Cortex of kidney (tissue), 1 donor: ENCODE measurements around the gene PCDHA9.
"Not testable (repeated sequence)": the region's sequence is repeated elsewhere in the genome, so short reads cannot be mapped to it uniquely, and the experiment has no call there.

ENCODE experiments used
- DNase-seq: peaks from one replicate; lab custom pipeline; 2025; lab: John Stamatoyannopoulos, UW

PCDHA9 gene, protein sequence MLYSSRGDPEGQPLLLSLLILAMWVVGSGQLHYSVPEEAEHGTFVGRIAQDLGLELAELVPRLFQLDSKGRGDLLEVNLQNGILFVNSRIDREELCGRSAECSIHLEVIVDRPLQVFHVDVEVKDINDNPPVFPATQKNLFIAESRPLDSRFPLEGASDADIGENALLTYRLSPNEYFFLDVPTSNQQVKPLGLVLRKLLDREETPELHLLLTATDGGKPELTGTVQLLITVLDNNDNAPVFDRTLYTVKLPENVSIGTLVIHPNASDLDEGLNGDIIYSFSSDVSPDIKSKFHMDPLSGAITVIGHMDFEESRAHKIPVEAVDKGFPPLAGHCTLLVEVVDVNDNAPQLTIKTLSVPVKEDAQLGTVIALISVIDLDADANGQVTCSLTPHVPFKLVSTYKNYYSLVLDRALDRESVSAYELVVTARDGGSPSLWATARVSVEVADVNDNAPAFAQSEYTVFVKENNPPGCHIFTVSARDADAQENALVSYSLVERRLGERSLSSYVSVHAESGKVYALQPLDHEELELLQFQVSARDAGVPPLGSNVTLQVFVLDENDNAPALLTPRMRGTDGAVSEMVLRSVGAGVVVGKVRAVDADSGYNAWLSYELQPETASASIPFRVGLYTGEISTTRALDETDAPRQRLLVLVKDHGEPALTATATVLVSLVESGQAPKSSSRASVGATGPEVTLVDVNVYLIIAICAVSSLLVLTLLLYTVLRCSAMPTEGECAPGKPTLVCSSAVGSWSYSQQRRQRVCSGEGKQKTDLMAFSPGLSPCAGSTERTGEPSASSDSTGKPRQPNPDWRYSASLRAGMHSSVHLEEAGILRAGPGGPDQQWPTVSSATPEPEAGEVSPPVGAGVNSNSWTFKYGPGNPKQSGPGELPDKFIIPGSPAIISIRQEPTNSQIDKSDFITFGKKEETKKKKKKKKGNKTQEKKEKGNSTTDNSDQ

DNA sequence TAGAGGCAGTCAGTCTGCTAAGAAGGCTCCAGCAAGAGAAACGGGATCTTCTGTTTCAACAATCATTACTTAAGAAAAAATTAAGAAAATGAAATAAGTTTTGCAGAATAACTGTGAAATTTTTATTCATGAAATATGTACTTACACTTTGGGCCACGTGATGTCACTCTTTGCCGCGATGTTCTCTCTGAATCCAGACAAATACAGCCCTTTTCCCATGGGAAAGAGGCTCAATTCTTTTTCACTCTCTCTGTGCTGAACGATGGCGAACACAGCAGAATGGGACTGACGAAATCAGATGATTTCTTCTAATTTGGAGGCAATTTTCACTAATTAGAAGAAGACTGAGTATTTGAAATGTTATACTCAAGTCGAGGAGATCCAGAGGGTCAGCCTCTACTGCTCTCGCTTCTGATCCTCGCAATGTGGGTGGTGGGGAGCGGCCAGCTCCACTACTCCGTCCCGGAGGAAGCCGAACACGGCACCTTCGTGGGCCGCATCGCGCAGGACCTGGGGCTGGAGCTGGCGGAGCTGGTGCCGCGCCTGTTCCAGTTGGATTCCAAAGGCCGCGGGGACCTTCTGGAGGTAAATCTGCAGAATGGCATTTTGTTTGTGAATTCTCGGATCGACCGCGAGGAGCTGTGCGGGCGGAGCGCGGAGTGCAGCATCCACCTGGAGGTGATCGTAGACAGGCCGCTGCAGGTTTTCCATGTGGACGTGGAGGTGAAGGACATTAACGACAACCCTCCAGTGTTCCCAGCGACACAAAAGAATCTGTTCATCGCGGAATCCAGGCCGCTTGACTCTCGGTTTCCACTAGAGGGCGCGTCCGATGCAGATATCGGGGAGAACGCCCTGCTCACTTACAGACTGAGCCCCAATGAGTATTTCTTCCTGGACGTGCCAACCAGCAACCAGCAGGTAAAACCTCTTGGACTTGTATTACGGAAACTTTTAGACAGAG, at the start of gene PCDHA9:
Gene PCDHA9 (plus strand): TSS at position 244 of the 964 bp plus-strand sequence. CDS start 114 bp downstream, at position 358.
- not testable (repeated sequence) for DNase-seq

DNA sequence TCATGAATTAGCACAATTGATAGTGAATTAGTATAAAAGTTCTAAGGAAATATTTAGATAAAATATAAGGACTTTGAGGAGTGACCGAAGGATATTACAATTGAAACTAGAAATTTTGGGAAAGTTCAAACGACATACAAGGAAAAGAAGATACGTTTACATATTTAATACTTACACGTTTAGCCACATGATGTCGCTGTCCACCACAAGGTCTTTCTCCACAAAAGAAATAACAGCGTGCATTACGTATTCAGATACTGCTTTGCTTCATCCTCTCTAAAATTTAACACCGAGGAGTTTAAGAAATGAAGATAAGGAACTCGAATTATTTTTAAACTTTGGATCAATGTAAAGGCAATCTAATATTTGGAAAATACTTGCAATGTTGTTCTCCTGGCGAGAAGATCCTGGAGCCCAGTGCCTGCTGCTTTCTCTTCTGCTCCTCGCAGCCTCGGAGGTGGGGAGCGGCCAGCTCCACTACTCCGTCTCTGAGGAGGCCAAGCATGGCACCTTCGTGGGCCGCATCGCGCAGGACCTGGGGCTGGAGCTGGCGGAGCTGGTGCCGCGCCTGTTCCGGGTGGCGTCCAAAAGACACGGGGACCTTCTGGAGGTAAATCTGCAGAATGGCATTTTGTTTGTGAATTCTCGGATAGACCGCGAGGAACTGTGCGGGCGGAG, 47.2 kb upstream of the PCDHA9 start, which contains the start of gene PCDHA3:
Gene PCDHA3 (plus strand): TSS at position 242 of the 678 bp plus-strand sequence.
- DNase-seq: no peak

DNA sequence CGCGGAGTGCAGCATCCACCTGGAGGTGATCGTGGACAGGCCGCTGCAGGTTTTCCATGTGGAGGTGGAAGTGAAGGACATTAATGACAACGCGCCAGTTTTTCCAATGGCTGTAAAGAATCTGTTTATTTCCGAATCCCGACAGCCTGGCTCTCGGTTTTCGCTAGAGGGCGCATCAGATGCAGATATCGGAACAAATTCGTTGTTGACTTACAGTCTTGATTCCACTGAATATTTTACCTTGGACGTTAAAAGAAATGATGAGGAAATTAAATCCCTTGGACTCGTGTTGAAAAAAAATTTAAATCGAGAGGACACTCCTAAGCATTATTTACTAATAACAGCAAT, 46.7 kb upstream of the PCDHA9 start:
- no peak for DNase-seq

DNA sequence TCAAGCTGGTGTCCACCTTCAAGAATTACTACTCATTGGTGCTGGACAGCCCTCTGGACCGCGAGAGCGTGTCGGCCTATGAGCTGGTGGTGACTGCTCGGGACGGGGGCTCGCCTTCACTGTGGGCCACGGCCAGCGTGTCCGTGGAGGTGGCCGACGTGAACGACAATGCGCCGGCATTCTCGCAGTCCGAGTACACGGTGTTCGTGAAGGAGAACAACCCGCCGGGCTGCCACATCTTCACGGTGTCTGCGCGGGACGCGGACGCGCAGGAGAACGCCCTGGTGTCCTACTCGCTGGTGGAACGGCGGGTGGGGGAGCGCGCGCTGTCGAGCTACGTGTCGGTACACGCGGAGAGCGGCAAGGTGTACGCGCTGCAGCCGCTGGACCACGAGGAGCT, 45.8 kb upstream of the PCDHA9 start:
- not testable (repeated sequence) for DNase-seq

DNA sequence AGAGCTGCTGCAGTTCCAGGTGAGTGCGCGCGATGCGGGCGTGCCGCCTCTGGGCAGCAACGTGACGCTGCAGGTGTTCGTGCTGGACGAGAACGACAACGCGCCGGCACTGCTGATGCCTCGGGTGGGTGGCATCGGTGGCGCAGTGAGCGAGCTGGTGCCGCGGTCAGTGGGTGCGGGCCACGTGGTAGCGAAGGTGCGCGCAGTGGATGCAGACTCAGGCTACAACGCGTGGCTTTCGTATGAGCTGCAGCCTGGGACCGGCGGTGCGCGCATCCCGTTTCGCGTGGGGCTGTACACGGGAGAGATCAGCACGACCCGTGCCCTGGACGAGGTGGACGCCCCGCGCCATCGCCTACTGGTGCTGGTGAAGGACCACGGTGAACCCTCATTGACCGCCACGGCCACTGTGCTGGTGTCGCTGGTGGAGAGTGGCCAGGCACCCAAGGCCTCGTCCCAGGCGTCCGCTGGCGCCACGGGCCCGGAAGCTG, 45.4 kb upstream of the PCDHA9 start:
- no peak for DNase-seq

DNA sequence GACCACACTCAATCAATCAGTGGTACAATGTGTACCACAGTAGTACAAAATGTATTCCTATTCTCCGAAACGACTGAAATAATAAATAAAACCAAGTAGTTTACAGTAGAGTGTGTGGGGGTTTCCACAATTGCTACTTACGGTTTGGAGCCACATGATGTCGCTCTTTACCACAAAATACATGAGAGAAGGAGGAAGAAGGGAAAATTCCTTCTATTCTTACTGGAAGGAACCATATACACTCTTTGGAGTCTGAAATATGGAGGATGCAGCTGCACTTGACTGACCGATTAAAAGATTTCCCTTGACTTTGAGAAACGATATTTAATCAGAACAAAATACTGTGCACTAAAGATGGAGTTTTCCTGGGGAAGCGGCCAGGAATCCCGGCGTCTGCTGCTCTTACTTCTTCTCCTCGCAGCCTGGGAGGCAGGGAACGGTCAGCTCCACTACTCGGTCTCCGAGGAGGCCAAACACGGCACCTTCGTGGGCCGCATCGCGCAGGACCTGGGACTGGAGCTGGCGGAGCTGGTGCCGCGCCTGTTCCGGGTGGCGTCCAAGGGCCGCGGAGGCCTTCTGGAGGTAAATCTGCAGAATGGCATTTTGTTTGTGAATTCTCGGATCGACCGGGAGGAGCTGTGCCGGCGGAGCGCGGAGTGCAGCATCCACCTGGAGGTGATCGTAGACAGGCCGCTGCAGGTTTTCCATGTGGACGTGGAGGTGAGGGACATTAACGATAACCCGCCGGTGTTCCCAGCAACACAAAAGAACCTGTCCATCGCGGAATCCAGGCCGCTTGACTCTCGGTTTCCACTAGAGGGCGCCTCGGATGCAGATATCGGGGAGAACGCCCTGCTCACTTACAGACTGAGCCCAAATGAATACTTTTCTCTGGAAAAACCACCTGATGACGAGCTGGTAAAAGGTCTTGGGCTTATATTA, 41.1 kb upstream of the PCDHA9 start, which contains the start of gene PCDHA4:
Gene PCDHA4 (plus strand): TSS at position 235 of the 942 bp plus-strand sequence.
- DNase-seq: no peak

DNA sequence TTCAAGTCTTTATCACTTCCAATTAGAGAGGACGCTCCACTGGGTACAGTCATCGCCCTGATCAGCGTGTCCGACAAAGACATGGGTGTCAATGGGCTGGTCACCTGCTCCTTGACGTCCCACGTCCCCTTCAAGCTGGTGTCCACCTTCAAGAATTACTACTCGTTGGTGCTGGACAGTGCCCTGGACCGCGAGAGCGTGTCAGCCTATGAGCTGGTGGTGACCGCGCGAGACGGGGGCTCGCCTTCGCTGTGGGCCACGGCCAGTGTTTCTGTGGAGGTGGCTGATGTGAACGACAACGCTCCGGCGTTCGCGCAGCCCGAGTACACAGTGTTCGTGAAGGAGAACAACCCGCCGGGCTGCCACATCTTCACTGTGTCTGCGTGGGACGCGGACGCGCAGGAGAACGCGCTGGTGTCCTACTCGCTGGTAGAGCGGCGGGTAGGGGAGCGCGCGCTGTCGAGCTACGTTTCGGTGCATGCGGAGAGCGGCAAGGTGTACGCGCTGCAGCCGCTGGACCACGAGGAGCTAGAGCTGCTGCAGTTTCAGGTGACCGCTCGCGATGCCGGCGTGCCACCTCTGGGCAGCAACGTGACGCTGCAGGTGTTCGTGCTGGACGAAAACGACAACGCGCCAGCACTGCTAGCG, 39.8 kb upstream of the PCDHA9 start:
- DNase-seq: not testable (repeated sequence)

DNA sequence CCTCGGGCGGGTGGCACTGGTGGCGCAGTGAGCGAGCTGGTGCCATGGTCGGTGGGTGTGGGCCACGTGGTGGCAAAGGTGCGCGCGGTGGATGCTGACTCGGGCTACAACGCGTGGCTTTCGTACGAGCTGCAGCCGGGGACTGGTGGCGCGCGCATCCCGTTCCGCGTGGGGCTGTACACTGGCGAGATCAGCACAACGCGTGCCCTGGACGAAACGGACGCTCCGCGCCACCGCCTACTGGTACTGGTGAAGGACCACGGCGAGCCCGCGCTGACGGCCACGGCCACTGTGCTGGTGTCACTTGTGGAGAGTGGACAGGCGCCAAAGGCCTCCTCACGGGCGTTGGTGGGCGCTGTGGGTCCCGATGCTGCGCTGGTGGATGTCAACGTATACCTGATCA, 39.3 kb upstream of the PCDHA9 start:
- DNase-seq: no peak

DNA sequence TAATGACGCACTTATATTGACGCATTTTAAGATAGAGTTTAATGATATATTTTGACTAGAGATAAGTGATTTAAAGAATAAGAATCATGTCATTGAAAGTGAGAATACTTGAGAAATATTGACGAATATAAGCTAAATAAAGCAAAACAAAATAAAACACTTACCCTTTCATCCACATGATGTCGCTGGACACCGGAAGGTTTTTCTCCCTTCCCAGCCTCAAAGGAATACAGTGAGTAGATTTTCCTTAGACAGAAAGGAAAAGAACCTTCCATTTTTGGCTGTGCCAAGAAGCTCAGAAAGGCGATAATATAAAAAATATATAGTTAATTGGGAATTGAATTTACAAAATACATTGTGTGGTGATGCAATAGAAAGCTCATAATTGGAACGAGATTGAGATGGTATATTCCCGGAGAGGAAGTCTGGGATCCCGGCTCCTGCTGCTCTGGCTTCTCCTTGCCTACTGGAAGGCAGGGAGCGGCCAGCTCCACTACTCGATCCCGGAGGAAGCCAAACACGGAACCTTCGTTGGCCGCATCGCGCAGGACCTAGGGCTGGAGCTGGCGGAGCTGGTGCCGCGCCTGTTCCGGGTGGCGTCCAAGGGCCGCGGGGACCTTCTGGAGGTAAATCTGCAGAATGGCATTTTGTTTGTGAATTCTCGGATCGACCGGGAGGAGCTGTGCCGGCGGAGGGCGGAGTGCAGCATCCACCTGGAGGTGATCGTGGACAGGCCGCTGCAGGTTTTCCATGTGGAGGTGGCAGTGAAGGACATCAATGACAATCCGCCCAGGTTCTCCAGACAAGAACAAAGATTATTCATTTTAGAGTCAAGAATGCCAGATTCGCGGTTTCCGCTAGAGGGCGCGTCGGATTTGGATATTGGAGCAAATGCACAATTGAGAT, 26.6 kb upstream of the PCDHA9 start, which contains the start of gene PCDHA5:
Gene PCDHA5 (plus strand): TSS at position 239 of the 906 bp plus-strand sequence.
- no peak for DNase-seq

DNA sequence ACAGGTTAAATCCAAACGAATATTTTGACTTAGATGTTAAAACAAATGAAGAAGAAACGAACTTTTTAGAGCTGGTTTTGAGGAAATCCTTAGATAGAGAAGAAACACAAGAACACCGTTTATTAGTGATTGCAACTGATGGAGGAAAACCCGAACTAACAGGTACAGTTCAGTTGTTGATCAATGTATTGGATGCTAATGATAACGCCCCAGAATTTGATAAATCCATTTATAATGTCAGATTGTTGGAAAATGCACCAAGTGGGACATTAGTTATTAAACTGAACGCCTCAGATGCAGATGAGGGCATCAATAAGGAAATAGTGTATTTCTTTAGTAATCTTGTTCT, 25.9 kb upstream of the PCDHA9 start:
- DNase-seq: no peak

DNA sequence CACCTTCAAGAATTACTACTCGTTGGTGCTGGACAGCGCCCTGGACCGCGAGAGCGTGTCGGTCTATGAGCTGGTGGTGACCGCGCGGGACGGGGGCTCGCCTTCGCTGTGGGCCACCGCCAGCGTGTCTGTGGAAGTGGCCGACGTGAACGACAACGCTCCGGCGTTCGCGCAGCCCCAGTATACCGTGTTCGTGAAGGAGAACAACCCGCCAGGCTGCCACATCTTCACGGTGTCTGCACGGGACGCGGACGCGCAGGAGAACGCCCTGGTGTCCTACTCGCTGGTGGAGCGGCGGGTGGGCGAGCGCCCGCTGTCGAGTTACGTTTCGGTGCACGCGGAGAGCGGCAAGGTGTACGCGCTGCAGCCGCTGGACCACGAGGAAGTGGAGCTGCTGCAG, 25.2 kb upstream of the PCDHA9 start:
- DNase-seq: not testable (repeated sequence)

DNA sequence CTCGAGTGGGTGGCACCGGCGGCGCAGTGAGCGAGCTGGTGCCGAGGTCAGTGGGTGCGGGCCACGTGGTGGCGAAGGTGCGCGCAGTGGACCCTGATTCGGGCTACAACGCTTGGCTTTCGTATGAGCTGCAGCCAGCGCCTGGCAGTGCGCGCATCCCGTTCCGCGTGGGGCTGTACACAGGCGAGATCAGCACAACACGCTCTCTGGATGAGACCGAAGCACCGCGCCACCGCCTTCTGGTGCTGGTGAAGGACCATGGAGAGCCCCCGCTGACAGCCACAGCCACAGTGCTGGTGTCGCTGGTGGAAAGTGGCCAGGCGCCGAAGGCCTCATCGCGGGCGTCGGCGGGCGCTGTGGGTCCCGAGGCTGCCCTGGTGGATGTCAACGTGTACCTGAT, 24.7 kb upstream of the PCDHA9 start:
- DNase-seq: no peak

DNA sequence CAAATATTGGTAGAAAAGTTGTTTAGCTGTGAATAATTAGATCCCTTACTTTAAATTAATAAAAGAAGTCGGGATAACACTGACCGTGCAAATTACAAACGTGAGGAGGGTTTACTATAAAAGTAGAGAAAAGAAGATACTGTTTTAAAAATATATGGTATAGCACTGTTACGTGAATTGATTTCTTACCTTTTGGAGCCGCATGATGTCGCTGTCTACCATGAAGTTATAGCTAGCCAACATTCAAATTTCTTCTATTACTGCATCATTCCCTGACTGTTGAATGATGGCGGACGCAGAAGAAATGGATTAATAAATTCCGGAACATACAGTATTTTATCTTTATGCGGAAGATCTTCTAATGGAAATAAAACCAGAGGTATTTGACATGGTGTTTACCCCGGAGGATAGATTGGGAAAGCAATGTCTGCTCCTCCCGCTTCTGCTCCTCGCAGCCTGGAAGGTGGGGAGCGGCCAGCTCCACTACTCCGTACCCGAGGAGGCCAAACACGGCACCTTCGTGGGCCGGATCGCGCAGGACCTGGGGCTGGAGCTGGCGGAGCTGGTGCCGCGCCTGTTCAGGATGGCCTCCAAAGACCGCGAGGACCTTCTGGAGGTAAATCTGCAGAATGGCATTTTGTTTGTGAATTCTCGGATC, 20.3 kb upstream of the PCDHA9 start, which contains the start of gene PCDHA6:
Gene PCDHA6 (plus strand): TSS at position 257 of the 658 bp plus-strand sequence. CDS start 132 bp downstream, at position 389.
- no peak for DNase-seq

DNA sequence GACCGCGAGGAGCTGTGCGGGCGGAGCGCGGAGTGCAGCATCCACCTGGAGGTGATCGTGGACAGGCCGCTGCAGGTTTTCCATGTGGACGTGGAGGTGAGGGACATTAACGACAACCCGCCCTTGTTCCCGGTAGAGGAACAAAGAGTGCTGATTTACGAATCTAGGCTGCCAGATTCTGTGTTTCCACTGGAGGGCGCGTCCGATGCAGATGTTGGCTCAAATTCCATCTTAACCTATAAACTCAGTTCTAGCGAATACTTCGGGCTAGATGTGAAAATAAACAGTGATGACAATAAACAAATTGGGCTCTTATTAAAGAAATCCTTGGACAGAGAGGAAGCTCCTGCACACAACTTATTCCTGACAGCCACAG, 19.8 kb upstream of the PCDHA9 start:
- DNase-seq: no peak

DNA sequence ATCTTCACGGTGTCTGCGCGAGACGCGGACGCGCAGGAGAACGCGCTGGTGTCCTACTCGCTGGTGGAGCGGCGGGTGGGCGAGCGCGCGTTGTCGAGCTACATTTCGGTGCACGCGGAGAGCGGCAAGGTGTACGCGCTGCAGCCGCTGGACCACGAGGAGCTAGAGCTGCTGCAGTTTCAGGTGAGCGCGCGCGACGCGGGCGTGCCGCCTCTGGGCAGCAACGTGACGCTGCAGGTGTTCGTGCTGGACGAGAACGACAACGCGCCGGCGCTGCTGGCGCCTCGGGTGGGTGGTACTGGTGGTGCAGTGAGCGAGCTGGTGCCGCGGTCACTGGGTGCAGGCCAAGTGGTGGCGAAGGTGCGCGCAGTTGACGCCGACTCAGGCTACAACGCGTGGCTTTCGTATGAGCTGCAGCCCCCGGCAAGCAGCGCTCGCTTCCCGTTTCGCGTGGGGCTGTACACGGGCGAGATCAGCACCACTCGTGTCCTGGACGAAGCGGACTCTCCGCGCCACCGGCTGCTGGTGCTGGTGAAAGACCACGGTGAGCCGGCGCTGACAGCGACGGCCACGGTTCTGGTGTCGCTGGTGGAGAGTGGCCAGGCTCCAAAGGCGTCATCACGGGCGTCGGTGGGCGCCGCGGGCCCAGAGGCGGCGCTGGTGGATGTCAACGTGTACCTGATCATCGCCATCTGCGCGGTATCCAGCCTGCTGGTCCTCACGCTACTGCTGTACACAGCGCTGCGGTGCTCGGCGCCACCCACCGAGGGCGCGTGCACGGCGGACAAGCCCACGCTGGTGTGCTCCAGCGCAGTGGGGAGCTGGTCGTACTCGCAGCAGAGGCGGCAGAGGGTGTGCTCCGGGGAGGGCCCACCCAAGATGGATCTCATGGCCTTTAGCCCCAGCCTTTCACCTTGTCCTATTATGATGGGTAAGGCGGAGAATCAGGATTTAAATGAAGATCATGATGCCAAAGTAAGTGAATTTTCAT, 18.4 kb upstream of the PCDHA9 start:
- DNase-seq: not testable (repeated sequence)

DNA sequence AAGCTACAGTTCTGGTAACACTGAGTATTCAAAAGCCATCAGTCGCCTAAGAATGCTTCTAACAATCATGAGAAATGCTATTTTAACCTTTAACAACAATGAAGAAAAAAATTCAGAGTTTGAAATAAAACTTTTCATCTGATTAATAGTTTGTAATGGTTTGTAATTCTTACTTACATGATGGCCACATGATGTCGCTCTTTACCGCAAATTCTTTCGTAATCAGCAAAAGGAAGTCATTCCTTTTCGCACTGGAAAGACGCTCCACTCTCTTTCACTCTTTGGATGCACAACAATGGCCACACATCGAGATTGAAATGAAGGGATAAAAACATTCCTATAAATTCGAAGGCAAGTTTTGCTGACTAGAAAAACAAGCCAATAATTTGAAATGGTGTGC, 14.2 kb upstream of the PCDHA9 start, which contains the start of gene PCDHA7:
Gene PCDHA7 (plus strand): TSS at position 277 of the 400 bp plus-strand sequence. CDS start 115 bp downstream, at position 392.
- no peak for DNase-seq
